NOMO-1 (cell line): ENCODE measurements around the gene CD6.

ENCODE experiments used
- DNase-seq, 2 experiments: peaks; one replicate each; lab custom pipeline; 2025; ENCODE audit not compliant: unreplicated experiment in 2 of 2; lab: John Stamatoyannopoulos, UW

CD6 gene

GRCh38 chr11:61007956-61008896, 36.7 kb downstream of the CD6 start:
- DNase-seq = no peak

DNA sequence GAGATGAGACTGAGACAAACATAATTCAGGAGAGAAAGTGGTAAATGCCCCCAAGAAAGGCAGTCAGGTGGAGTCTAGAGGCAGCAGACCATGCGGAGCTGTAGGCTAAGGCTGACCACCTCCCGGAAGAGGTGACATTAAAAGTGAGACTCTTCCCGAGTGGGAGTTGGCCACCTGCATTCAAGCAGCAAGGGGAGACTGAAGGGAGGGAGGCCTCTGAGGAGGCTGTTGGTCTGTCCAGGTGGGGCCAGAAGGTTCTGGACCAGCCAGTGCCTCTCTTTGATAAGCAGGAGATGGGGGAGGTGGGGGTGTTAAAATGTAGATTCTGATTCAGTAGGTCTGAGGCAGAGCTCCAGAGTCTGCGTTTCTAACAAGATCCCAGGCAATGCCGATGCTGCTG, 37.5 kb downstream of the CD6 start:
- DNase-seq = no peak

- DNase-seq = no peak
Observed at GRCh38 chr11:61009392-61010275, 38.2 kb downstream of the CD6 start.

- no peak for DNase-seq
Observed at GRCh38 chr11:61010466-61011228, 39.2 kb downstream of the CD6 start.

- DNase-seq = no peak
Observed at GRCh38 chr11:61011229-61011870, 39.9 kb downstream of the CD6 start.

- DNase-seq = no peak
Observed at GRCh38 chr11:61011950-61012736, 40.7 kb downstream of the CD6 start.

DNA sequence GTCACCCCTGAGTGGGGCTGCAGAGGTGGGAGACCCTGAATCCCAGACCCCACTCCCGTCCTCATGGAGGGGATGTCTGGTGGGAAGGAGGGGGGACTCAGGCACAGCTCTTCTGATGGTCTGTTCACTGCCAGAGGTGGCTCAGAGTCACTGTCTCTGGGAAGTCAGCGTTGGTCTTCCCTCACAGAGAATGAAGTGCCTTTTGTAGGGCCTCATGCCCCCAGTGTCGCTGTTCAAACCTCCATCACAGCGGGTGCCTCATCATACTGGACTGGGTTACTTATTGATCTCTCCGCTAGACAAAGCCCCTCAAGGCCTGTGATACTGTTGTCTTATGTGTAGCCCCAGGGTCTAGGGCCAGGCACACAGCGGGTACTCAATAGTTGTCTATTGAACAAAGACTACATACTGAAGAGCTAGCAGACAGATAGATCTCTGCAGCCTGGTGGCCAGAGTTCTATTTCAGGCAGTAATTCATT, 41.3 kb downstream of the CD6 start:
- DNase-seq = no peak

- DNase-seq = no peak
Observed at GRCh38 chr11:61018059-61018458, 46.6 kb downstream of the CD6 start.

DNA sequence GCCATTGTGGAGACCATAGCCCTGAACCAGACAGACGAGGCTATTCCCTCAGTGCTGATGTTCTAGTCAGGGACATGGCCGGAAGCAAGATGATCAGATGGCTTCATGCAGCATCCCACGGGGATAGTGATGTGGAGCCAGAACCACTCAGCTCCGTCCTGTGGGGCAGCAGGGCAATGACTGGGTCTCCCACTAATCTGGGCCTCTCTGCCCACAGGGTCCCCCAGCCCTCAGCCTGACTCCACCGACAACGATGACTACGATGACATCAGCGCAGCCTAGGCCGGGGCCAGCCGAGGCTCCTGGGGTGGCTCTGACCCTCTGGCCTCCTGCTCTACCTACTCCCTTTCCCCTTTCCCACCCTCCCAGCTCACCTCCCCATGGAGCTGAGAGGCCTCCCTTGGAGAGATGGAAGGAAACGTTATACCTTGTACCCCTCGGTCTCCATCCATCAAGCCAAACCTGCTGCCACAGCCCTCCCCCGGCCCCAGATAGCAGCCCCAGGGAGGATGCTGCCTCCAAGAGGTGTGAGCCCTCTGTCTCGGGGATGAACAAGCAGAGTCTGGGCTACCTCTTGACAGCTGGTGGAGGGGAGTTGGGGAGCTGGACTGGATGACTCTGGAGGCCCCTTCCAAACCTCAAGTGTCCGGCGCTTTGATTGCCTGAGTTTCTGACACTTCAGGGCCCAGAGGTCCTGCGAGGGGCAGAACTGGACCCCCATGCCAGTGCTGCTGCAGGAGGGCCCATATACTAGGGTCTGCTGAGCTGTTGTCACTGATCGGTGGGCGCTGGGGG, 47.8 kb downstream of the CD6 start:
- no peak for DNase-seq

DNA sequence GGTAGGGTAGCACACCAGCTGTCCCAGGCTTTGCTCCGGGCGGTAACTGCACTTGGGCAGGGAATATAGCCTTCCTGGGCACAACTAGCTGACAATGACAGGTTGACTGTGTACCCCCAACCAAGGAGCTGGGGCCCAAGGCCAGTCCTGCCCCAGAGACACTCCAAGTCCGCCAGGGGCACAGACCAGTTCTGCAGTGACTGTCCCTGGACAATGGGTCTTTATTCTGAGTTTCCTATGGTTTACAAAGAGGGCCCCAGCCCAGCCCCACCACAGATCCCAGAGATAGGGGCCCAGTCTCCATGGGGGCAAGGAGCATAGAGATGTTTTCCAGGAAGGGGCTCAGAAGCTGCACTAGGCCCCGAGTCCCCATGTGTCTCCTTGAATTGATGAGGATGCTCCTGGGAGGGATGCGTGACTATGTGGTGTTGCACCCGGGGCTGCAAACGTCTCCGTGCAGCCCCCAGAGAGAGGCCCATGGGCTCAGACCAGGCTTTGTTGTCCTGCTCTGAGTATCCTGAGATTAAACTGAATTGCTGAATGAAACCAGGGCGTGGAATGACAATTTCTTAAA, 48.4 kb downstream of the CD6 start:
- no peak for DNase-seq

GRCh38 chr11:61020551-61021235, 49.2 kb downstream of the CD6 start:
- no peak for DNase-seq

GRCh38 chr11:61021661-61022212, 50.3 kb downstream of the CD6 start:
- DNase-seq = no peak

GRCh38 chr11:61022311-61023085, 51.0 kb downstream of the CD6 start:
- no peak for DNase-seq

DNA sequence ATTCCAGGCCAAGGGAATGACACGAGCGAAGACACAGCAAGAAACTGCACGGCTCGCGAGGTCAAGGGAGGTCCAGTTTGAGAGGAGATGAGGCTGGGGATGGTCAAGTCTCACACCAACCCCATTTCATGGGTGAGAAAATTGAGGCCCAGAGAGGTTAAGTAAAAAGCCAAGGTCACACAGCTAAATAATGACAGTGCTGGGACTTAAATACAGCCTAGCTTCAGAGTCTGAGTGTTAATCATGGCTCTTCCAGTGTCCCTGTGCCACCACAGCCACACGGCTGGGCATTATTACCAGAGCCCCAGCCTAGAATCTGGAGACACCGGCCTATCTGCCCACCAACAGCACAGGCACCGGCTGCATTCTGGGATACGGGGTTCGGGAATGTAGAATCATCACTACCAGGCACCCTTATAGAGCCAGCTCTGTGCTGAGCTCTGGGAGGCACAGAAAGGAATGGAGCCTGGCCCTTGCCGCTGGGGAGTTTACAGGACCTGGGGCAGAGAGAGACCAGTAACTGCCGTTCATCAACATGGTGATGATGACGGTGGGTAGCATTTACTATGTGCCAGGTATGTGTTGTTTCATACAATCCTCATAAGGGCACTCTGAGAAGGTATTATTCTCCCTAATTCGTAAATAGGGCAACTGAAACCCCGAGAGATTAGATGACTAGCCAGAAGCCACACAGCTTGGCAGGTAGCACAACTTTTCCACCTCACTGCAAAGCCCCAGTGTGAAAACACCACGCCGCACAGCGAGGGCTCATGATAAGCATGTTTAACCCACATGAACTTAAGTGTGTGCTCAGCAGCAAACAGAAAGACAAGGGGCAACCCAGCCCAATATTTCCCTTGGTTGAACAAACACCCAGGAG, 51.8 kb downstream of the CD6 start:
- DNase-seq = no peak

- no peak for DNase-seq
Observed at GRCh38 chr11:61023966-61024295, 52.5 kb downstream of the CD6 start.
